Panc1 (cell line): ENCODE results near the gene LGALS12. TPM values are rescaled to one million over a fixed set of nuclear protein-coding genes. Genes with fewer than 3 reads are reported as not detected.

Experiments used
- ATAC-seq: fragments of 200-7000 bp; cut with Tn5 transposase; 2 replicates; pipeline ENCODE4 v1.9.1; 2020; ENCODE audit warnings: mild to moderate bottlenecking, moderate library complexity
- BruUV-seq: library from RNA; stranded (reverse); fragments of 400-500 nt; replicated peaks from 2 replicates; lab custom pipeline; 2021; lab: Mats Ljungman, UMichigan
- CTCF ChIA-PET: fragments of 300-600 bp; sonication (Branson Sonifier 250); formaldehyde crosslinking; loops from one replicate; lab custom pipeline; 2022; ENCODE audit warnings: antibody characterized with exemption; lab: Charles Lee
- POLR2A ChIA-PET: fragments of 300-600 bp; sonication (Branson Sonifier 250); formaldehyde crosslinking; loops from one replicate; lab custom pipeline; 2022; ENCODE audit warnings: antibody characterized with exemption; lab: Charles Lee
- DNase-seq: peaks from one replicate; pipeline ENCODE4 v3.0.0-alpha.2; 2010; ENCODE audit warnings: low read depth, low spot score
- H3K27ac ChIP-seq: 2 replicates; pipeline ENCODE4 v1.5.1; 2011; ENCODE audit warnings: mild to moderate bottlenecking, low read length, inconsistent platforms
- H3K27me3 ChIP-seq: fragments of 200-500 bp; sonication (Bioruptor generic); 2 replicates; pipeline ENCODE4 v1.6.0; 2014; ENCODE audit warnings: low read length, inconsistent platforms; ENCODE audit not compliant: control insufficient read depth, insufficient read depth
- H3K36me3 ChIP-seq: fragments of 200-500 bp; sonication (Bioruptor generic); 2 replicates; pipeline ENCODE4 v1.5.1; 2014; ENCODE audit warnings: inconsistent platforms, mild to moderate bottlenecking, low read length, moderate library complexity; ENCODE audit not compliant: control insufficient read depth, insufficient read depth
- H3K4me1 ChIP-seq: 2 replicates; pipeline ENCODE4 v1.5.1; 2011; ENCODE audit warnings: inconsistent platforms, mild to moderate bottlenecking, low read length, moderate library complexity; ENCODE audit not compliant: control insufficient read depth, insufficient read depth
- H3K4me3 ChIP-seq, 2 experiments: 2 replicates each; pipeline ENCODE4 v1.5.1; 2011 to 2012; ENCODE audit warnings: low read depth in 2 of 2, low read length in 2 of 2, mild to moderate bottlenecking in 2 of 2, inconsistent platforms in 1 of 2, moderate library complexity in 1 of 2
- H3K9me3 ChIP-seq: fragments of 200-500 bp; sonication (Bioruptor generic); 2 replicates; pipeline ENCODE4 v1.5.1; 2014; ENCODE audit warnings: low read depth, mild to moderate bottlenecking, inconsistent platforms, low read length, moderate library complexity; ENCODE audit not compliant: control insufficient read depth, insufficient read depth
- POLR2AphosphoS5 ChIP-seq: IDR thresholded peaks from 2 replicates; pipeline ENCODE4 v1.6.1; 2012; ENCODE audit warnings: mild to moderate bottlenecking, low read depth, low read length, moderate library complexity
- SIN3A ChIP-seq: IDR thresholded peaks from 2 replicates; pipeline ENCODE4 v1.6.1; 2012; ENCODE audit warnings: low read depth, mild to moderate bottlenecking, low read length, moderate library complexity, borderline replicate concordance; ENCODE audit not compliant: insufficient read depth
- TCF7L2 ChIP-seq: IDR thresholded peaks from 2 replicates; pipeline ENCODE4 v1.6.1; 2011; ENCODE audit warnings: mild to moderate bottlenecking, low read depth, low read length, inconsistent platforms
- in situ Hi-C: cut with HindIII; loops from 2 replicates; pipeline ENCODE4 v1.10.0; 2016; ENCODE audit warnings: low sequenced_read_pairs, low pct_unique_long_range_greater_than_20kb
- intact Hi-C: fragments of 100-400 bp; cut with micrococcal nuclease; formaldehyde crosslinking; loops from one replicate; pipeline ENCODE4 v1.10.0; 2022; ENCODE audit not compliant: unreplicated experiment
- total RNA-seq: library from RNA; stranded (reverse); gene quantifications from one replicate; pipeline ENCODE4 v1.2.1, GENCODE V29; 2021; ENCODE audit not compliant: unreplicated experiment
- TF ChIP-seq, protein P1 (sequence below), 2 experiments: IDR thresholded peaks; 2 replicates each; pipeline ENCODE4 v1.6.1; 2011 to 2012; ENCODE audit warnings: low read depth in 2 of 2, control low read depth in 1 of 2, low read length in 1 of 2, mild to moderate bottlenecking in 1 of 2, moderate library complexity in 1 of 2; ENCODE audit not compliant: insufficient read depth in 1 of 2
- TF ChIP-seq, protein P2 (sequence below): fragments of 450-650 bp; IDR thresholded peaks from 2 replicates; pipeline ENCODE4 v1.5.1; 2017; ENCODE audit warnings: mild to moderate bottlenecking

The LGALS12 gene
- total RNA-seq, 1 experiment from 2014 or later, result not detected

DNA sequence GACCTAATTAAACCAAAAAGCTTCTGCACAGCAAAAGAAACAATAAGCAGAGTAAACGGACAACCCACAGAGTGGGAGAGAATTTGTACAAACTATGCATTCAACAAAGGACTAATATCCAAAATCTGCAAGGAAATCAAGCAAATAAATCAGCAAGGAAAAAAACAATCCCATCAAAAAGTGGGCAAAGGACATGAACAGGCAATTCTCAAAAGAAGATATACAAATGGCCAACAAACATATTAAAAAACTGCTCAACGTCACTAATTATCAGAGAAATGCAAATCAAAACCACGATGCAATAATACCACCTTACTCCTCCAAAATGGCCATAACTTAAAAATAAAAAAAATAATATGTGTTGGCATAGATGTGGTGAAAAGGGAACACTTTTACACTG is 20.1 kb upstream of the LGALS12 start:
- Histone ChIP-seq H3K4me1 (no peaks in the 10 kb centered on the region), H3K36me3 (no peaks in the 10 kb centered on the region), H3K27ac (no peak overlapping the region), H3K9me3 (no peaks in the 10 kb centered on the region), H3K27me3 (peaks cover 12% of the 10 kb centered on the region), H3K4me3 (no peak overlapping the region)
- no TSS peak for BruUV-seq
- ChIA-PET POLR2A (no interaction called here), CTCF (no interaction called here)
- ATAC-seq (no peak), DNase-seq (no peak)
- intact Hi-C loops (no loop called here), in situ Hi-C loops (no loop called here)
- TF ChIP-seq TCF7L2, result no peak

DNA sequence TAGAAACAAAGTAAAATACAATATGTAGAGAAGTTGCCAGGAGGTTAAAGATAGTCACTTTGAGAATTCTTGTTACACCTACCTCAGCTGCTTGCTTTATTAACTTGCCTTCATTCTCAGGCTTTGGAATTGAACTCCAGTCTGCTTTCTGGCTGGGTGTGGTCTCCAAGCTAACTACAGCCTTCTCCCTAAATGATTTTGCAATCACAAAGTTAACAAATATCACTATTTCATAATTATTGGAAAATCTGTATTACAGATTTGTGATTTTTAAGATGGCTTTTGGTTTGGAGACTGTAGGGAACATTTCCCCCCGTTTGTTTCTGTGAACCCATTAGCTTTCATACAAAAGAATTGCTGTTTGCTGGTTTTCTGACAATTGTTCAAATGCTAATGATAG is 17.1 kb upstream of the LGALS12 start:
- H3K4me1 ChIP-seq, result no peaks in the 10 kb centered on the region
- no TSS peak for BruUV-seq
- intact Hi-C loops (no loop called here), in situ Hi-C loops (no loop called here)
- POLR2A ChIA-PET, result no interaction called here
- CTCF ChIA-PET, result interaction anchor here (0.6 to 1.3 kb wide), 2 partner anchors 10 to 149 kb away, joined by 3 to 7 read pairs; no protein-coding TSS in a partner anchor
- H3K36me3 ChIP-seq, result no peaks in the 10 kb centered on the region
- no peak overlapping the region for H3K27ac ChIP-seq
- no peak for TF ChIP-seq POLR2AphosphoS5
- no peak for TF ChIP-seq SIN3A
- TF ChIP-seq, protein P1, sequence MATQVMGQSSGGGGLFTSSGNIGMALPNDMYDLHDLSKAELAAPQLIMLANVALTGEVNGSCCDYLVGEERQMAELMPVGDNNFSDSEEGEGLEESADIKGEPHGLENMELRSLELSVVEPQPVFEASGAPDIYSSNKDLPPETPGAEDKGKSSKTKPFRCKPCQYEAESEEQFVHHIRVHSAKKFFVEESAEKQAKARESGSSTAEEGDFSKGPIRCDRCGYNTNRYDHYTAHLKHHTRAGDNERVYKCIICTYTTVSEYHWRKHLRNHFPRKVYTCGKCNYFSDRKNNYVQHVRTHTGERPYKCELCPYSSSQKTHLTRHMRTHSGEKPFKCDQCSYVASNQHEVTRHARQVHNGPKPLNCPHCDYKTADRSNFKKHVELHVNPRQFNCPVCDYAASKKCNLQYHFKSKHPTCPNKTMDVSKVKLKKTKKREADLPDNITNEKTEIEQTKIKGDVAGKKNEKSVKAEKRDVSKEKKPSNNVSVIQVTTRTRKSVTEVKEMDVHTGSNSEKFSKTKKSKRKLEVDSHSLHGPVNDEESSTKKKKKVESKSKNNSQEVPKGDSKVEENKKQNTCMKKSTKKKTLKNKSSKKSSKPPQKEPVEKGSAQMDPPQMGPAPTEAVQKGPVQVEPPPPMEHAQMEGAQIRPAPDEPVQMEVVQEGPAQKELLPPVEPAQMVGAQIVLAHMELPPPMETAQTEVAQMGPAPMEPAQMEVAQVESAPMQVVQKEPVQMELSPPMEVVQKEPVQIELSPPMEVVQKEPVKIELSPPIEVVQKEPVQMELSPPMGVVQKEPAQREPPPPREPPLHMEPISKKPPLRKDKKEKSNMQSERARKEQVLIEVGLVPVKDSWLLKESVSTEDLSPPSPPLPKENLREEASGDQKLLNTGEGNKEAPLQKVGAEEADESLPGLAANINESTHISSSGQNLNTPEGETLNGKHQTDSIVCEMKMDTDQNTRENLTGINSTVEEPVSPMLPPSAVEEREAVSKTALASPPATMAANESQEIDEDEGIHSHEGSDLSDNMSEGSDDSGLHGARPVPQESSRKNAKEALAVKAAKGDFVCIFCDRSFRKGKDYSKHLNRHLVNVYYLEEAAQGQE (IDR thresholded peaks at IDR 0.05; ENCODE audit: insufficient read depth in 1 of 2, low read depth in 2 of 2, low read length in 1 of 2), result no peak
- TF ChIP-seq TCF7L2, result no peak
- TF ChIP-seq, protein P2, sequence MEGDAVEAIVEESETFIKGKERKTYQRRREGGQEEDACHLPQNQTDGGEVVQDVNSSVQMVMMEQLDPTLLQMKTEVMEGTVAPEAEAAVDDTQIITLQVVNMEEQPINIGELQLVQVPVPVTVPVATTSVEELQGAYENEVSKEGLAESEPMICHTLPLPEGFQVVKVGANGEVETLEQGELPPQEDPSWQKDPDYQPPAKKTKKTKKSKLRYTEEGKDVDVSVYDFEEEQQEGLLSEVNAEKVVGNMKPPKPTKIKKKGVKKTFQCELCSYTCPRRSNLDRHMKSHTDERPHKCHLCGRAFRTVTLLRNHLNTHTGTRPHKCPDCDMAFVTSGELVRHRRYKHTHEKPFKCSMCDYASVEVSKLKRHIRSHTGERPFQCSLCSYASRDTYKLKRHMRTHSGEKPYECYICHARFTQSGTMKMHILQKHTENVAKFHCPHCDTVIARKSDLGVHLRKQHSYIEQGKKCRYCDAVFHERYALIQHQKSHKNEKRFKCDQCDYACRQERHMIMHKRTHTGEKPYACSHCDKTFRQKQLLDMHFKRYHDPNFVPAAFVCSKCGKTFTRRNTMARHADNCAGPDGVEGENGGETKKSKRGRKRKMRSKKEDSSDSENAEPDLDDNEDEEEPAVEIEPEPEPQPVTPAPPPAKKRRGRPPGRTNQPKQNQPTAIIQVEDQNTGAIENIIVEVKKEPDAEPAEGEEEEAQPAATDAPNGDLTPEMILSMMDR, result no peak
- H3K9me3 ChIP-seq, result no peaks in the 10 kb centered on the region; the same call in 1 of the 2 replicates
- DNase-seq (no peak), ATAC-seq (no peak)
- peaks cover 25% of the 10 kb centered on the region for H3K27me3 ChIP-seq
- no peak overlapping the region for H3K4me3 ChIP-seq

DNA sequence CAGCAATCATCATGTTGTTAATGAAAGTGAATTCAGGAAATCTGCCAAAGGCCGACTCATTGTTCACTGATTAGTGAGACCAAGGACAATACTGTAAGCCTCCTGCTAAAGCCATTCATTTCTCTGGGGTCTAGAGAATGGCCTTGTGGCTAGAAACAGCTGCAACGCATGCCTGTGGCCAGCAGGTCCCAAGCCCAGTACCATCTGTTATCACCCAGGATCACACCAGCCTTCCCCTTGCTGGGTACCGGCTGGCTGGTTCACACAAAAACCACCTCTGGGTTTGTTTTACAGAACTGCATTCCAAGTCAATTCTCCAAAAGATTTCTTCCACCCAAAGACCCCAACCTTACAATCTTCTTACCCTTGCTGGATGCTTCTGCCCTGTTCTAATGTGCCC is 16.0 kb upstream of the LGALS12 start:
- POLR2A ChIA-PET, result no interaction called here
- Histone ChIP-seq H3K4me1 (no peaks in the 10 kb centered on the region), H3K4me3 (no peak overlapping the region), H3K27me3 (peaks cover 26% of the 10 kb centered on the region), H3K36me3 (no peaks in the 10 kb centered on the region), H3K27ac (no peak overlapping the region), H3K9me3 (no peaks in the 10 kb centered on the region; the same call in 1 of the 2 replicates)
- in situ Hi-C loops, result no loop called here
- BruUV-seq, result no TSS peak
- ATAC-seq (no peak), DNase-seq (no peak)
- CTCF ChIA-PET, result no interaction called here
- intact Hi-C loops, result no loop called here
- TF ChIP-seq, protein P2, result no peak
- TF ChIP-seq, protein P1 (IDR thresholded peaks at IDR 0.05; ENCODE audit: insufficient read depth in 1 of 2, low read depth in 2 of 2, low read length in 1 of 2), result no peak
